GM12873 (cell line): ENCODE results near the gene GTSF1L.

ENCODE experiments used
- TF ChIP-seq, protein P1 (sequence below): IDR thresholded peaks from 2 replicates; pipeline ENCODE4 v1.5.1; 2012; ENCODE audit warnings: low read depth, mild to moderate bottlenecking, moderate library complexity, low read length, control low read depth; ENCODE audit not compliant: insufficient read depth; ENCODE audit errors: missing control alignments

Gene GTSF1L

DNA sequence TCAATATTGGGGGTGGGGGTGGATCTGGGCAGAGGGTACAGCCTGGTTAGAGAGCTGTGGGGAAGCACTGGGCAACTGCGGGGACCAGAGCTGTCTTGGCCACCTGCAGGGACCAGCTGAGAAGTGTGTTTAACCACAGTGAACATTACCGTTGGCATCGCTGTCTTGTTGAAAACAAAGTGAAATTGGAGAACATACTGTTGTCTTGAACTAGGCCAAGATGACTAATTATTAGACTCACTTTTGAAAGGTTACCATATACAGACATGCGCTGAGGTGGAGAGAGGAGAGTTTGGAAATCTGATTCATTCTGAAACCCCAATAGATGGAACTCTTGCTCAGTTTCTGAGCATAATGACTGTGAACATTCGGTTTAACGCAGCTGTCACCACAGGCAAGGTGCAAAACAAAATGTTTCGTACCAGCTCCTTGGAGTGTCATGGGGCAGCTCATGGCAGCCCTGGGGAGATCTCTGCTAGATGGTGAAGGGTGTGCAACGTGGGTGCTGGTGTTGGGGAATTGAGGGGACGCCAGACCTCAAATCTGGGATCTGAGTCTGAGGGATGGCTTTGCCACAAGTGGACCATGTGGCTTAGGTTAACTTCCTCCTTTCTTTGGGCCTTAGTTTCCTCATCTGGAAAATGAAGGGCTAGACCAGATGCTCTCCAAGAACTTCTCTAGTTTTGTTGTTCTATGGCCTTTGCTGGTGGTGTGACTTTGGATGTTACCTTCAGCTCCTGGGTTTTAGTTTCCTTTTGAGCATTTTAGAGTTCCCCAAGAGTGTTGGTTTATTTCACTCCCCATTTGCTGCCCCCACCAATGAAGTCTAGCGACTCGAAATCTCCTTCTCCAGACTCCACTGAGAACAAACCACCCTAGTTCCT is 24.6 kb upstream of the GTSF1L start:
- TF ChIP-seq, protein P1, sequence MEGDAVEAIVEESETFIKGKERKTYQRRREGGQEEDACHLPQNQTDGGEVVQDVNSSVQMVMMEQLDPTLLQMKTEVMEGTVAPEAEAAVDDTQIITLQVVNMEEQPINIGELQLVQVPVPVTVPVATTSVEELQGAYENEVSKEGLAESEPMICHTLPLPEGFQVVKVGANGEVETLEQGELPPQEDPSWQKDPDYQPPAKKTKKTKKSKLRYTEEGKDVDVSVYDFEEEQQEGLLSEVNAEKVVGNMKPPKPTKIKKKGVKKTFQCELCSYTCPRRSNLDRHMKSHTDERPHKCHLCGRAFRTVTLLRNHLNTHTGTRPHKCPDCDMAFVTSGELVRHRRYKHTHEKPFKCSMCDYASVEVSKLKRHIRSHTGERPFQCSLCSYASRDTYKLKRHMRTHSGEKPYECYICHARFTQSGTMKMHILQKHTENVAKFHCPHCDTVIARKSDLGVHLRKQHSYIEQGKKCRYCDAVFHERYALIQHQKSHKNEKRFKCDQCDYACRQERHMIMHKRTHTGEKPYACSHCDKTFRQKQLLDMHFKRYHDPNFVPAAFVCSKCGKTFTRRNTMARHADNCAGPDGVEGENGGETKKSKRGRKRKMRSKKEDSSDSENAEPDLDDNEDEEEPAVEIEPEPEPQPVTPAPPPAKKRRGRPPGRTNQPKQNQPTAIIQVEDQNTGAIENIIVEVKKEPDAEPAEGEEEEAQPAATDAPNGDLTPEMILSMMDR, result no peak

DNA sequence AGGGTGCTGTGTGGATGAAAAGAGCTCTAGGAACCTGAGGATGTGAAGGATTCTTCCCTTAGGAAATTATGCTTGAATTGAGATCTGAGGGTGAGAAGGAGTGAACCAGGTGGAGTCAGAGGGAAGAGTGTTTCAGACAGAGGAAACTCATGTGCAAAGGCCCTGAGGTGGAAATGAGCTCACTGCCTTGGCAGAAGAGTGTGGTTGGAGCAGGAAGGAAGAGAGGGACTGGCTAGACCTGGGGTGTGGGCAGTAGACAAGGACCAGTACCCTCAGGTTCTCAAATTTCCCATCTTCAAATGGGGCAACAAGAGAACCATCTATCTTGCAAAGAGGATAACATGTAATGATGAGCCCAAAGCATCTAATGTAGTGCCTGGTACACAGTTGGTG is 24.0 kb upstream of the GTSF1L start:
- TF ChIP-seq, protein P1, result no peak

DNA sequence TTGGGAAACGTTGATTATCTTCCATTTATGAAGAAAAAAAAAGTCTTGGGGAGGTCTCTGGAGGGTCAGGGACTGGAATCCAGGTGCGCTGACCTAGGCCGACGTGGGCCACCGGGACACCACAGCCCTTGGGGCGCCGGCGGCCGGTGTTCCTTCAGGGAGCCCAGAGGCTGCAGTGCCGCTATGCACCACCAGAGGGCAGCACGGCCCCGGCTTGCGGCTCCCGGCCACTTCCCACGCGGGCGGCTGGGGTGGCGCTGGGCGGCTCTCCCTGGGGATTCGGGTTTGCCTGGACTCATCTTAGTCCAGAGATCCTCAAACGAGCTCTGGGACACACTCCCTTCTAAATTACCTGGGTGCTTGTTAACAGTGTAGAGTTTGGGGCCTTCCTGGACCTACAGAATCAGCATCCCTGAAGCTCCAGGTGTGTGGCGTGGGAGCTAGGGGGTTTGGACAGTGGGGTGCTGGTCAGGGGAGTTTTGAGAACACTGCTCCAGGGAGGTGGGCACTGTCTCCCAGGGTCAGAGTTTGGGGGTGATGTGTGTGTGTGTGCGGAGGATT is 23.0 kb upstream of the GTSF1L start:
- TF ChIP-seq, protein P1, result peak; percentile 97

DNA sequence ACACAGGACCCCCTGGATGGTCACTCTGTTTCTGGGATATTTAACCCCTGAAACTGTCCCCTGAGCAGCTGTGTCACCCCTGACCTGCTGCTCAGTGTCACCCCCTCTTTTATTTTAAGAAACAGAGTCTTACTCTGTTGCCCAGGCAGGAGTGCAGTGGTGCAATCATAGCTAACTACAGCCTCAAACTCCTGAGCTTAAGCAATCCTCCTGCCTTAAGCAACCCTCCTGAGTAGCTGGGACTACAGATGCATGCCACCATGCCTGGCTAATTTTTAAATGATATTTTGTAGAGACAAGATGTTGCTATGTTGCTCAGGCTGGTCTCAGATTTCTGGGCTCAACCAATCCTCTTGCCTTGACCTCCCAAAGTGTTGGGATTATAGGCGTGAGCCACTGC is 21.5 kb upstream of the GTSF1L start:
- TF ChIP-seq, protein P1, result no peak

DNA sequence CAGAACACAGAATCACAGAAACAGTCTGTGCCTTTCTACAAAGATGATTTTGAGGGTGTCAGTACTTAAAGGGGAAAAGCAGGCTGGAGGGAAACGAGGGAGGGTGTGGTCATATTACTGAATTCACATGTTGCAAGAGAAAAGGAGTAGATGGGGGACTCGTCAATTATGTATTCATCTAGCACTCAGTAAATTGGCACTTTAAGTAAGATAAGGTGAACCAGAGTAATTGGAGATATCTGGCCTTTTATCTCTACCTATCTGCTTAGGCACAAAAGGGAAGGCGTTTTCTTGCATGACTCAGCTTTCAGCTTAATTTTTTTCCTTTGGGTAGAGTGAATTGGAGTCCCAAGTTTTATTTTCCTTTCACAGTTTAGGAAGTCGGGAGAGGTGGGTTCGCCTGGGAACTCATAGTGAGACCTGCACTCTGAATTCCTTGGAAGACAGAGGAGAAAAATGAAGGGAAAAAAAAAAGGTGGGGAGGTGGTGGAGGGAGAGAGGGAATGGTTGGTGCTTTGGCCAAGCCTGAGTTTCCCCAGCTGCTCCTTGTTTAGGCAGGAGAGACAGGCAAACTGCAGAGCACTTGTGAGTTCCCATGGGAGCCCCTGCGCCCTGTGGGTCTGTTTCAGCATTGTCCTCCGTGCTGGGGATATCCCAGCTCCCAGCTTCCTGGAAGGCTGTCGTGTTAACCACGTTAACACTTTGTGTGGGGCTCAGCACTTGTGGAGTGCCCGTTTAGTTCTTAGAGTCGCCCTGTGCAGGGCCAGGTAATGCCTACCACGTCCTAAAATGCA is 19.7 kb upstream of the GTSF1L start:
- TF ChIP-seq, protein P1, result no peak

DNA sequence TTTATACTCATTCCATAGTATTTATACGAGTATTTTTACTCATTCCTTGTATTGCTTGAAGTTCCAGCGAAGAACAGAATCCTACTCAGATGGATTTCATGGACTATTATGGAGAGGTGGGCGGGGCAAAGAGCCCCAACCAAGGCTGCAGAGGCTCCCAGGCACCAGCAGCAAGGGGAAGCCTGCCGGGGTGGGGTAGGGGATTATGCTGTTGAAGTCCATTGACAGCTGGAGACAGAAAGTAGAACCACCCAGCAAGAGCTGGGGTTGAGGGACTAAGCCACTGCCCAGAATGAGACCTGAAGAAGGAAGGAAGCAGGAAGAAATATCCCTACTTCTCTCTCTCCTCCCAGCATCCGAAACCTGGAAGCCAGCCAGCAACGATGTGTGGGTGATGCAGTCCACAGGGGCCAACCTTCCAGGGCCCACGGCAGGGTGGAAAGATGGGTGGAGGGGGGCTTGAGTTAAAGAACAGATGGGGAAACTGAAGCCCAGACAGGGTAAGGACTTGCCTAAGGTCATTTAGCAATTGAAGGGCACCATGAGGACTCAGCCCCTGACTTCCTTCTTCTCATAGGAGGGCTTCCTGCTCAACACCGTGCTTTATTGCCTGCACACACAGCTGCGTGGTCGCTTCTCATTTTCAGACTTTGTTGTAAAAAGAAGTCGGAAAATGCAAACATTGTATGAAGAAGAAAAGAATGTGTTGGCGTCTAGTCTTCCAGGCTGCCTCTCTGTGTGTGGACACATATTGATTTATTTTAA is 18.3 kb upstream of the GTSF1L start:
- TF ChIP-seq, protein P1, result no peak

DNA sequence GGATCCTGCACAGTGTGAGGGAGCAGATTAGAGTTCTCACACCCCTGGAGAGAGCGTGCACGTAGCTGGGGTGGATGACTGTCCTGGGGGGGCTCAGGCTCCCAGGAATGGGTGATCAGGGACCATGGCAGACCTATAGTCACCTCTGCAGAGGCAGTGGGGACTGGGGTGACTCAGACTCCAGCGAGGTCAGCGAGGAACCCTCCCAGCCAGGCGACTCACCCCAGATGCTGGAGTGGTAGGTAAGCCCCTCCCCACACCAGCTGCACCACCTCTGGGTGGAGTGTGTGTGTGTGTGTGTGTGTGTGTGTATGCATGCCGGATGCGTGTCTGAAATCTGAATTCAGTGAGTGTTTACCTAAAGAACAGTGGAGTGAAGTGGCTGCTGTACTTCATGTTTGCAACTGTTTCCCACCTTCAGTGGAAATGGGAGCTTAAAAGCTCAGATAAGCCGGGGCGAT is 17.4 kb upstream of the GTSF1L start:
- TF ChIP-seq, protein P1, result no peak
